ENCODE data around the gene SPG11. TPM values are rescaled to one million over a fixed set of nuclear protein-coding genes. Genes with fewer than 3 reads are reported as not detected.
"Not testable (repeated sequence)": the region's sequence is repeated elsewhere in the genome, so short reads cannot be mapped to it uniquely, and the experiment has no call there.

The SPG11 gene
- polyA plus RNA-seq (ENCODE audit: insufficient read length in 4 of 4): 10 to 100 TPM; 63.1 to 75.6 (median 71.6) TPM

- peak; percentile 93 to 96 (median 94) for DNase-seq (ENCODE audit: low read depth in 4 of 4, low spot score in 3 of 4)
Measured at GRCh38 chr15:44663410-44664308, at the start of gene SPG11. SPG11 (minus strand) TSS chr15:44663662; CDS start chr15:44663647, 15 bp downstream.

- peak in 3 of 4 donors; percentile 48 to 61 (median 53) for DNase-seq (ENCODE audit: low read depth in 4 of 4, low spot score in 3 of 4)
Measured at GRCh38 chr15:44712346-44713005, 49.0 kb upstream of the SPG11 start.

GRCh38 chr15:44711743-44712345 is 48.4 kb upstream of the SPG11 start:
- peak in 2 of 4 donors; percentile 43 to 63 for DNase-seq (ENCODE audit: low read depth in 4 of 4, low spot score in 3 of 4)

GRCh38 chr15:44711096-44711742 is 47.8 kb upstream of the SPG11 start, which contains the start of the genes B2M and PATL2:
B2M (plus strand) TSS chr15:44711517; CDS start chr15:44711547, 30 bp downstream.
PATL2 (minus strand) TSS chr15:44711323; CDS start chr15:44676490, 34,833 bp downstream.
- DNase-seq (ENCODE audit: low read depth in 4 of 4, low spot score in 3 of 4): peak; percentile 93 to 97 (median 95)

- no peak for DNase-seq (ENCODE audit: low read depth in 4 of 4, low spot score in 3 of 4)
Measured at GRCh38 chr15:44710236-44711095, 47.0 kb upstream of the SPG11 start.

- DNase-seq (ENCODE audit: low read depth in 4 of 4, low spot score in 3 of 4): no peak
Measured at GRCh38 chr15:44706946-44707636, 43.6 kb upstream of the SPG11 start.

- no peak for DNase-seq (ENCODE audit: low read depth in 4 of 4, low spot score in 3 of 4)
Measured at GRCh38 chr15:44706401-44706800, 42.9 kb upstream of the SPG11 start.

- DNase-seq (ENCODE audit: low read depth in 4 of 4, low spot score in 3 of 4): no peak
Measured at GRCh38 chr15:44705986-44706385, 42.5 kb upstream of the SPG11 start.

- DNase-seq (ENCODE audit: low read depth in 4 of 4, low spot score in 3 of 4): not testable (repeated sequence)
Measured at GRCh38 chr15:44700676-44701075, 37.2 kb upstream of the SPG11 start.

- DNase-seq (ENCODE audit: low read depth in 4 of 4, low spot score in 3 of 4): no peak
Measured at GRCh38 chr15:44698641-44699040, 35.2 kb upstream of the SPG11 start.

GRCh38 chr15:44697014-44697413 is 33.6 kb upstream of the SPG11 start:
- DNase-seq (ENCODE audit: low read depth in 4 of 4, low spot score in 3 of 4): no peak

- peak in 1 of 4 donors; percentile 18 for DNase-seq (ENCODE audit: low read depth in 4 of 4, low spot score in 3 of 4)
Measured at GRCh38 chr15:44695294-44695693, 31.8 kb upstream of the SPG11 start.

- no peak for DNase-seq (ENCODE audit: low read depth in 4 of 4, low spot score in 3 of 4)
Measured at GRCh38 chr15:44694416-44694815, 31.0 kb upstream of the SPG11 start.

- DNase-seq (ENCODE audit: low read depth in 4 of 4, low spot score in 3 of 4): no peak
Measured at GRCh38 chr15:44692659-44693058, 29.2 kb upstream of the SPG11 start.

GRCh38 chr15:44690245-44690644 is 26.8 kb upstream of the SPG11 start:
- not testable (repeated sequence) for DNase-seq (ENCODE audit: low read depth in 4 of 4, low spot score in 3 of 4)

- DNase-seq (ENCODE audit: low read depth in 4 of 4, low spot score in 3 of 4): not testable (repeated sequence)
Measured at GRCh38 chr15:44689318-44689717, 25.9 kb upstream of the SPG11 start.

GRCh38 chr15:44682809-44683682 is 19.6 kb upstream of the SPG11 start:
- not testable (repeated sequence) for DNase-seq (ENCODE audit: low read depth in 4 of 4, low spot score in 3 of 4)

GRCh38 chr15:44682211-44682610 is 18.7 kb upstream of the SPG11 start:
- no peak for DNase-seq (ENCODE audit: low read depth in 4 of 4, low spot score in 3 of 4)

All from right renal pelvis (tissue), 4 donors.